Measurements from ENCODE around the gene LDLRAP1. TPM values are rescaled to one million over a fixed set of nuclear protein-coding genes. Genes with fewer than 3 reads are reported as not detected.

Gene LDLRAP1
- total RNA-seq (10 to 100 TPM; 10.1 to 12.9 (median 10.9) TPM), polyA plus RNA-seq (10 to 100 TPM in 1 of 3 donors, 1 to 10 TPM in 2; 5.6 to 10.5 (median 6.7) TPM)
- long read RNA-seq, donor 1, transcript LDLRAP1-201 (9 exons, 2,940 nt) = major isoform, 9 of 24 reads
- long read RNA-seq, donor 1, partial matches to known transcripts = 0 of 24 reads
- long read RNA-seq, donor 1, other reads (novel, unspliced or antisense) = 15 of 24 reads
- long read RNA-seq, donor 2, transcript LDLRAP1-201 (9 exons, 2,940 nt) = major isoform, 21 of 44 reads
- long read RNA-seq, donor 2, partial matches to known transcripts = 4 of 44 reads
- long read RNA-seq, donor 2, other reads (novel, unspliced or antisense) = 19 of 44 reads

DNA sequence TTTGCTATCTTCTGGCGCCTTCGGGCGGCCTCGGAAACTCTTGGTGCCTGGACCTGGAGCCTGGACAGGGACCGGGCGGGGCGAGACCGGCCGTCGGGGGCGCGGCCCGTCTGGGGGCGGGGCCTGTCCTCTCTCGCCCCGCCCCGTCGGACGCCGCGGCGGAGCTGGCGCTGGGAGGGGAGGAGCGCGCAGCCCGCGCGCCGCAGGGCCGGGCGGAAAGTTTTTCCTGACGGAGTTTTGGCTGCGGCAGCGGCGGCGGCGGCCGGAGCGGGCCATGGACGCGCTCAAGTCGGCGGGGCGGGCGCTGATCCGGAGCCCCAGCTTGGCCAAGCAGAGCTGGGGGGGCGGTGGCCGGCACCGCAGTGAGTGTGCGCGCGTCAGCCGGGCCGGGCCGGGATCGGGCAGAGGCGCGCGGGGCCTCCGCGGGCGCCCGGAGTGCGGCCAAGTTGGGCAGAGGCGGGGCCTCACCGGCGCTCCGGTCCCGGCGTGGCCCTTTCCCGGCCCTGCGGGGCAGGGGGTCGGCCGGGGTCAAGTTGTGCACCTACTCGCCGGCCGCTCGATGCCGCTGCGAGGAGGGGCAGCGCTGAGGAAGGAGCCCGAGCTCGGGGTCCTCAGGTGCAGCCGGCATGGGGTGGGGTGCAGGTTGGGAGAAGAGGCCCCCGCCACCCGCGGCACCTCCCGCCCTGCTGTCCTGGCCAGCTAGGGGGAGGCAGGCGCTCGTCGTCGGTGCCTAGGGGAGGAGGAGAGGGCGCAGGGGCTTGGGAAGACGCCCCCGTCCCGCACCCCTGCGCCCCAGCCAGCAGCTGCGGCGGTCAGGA, at the start of gene LDLRAP1:
TSS of gene LDLRAP1 (plus strand) at position 182 of the 818 bp plus-strand sequence. CDS start at position 275, 93 bp downstream.
- H3K27ac ChIP-seq = peak within 1 kb of the TSS; percentile 96
- WGBS, 3 donors = 1% methylated on average over 45 to 98 of the region's 99 CpGs
- H3K36me3 ChIP-seq (ENCODE audit: insufficient read depth in 1 of 2, low read depth in 1 of 2) = no peaks in the 10 kb centered on the region
- TF ChIP-seq CTCF (IDR thresholded peaks at IDR 0.05) = no peak
- H3K4me3 ChIP-seq = peak within 1 kb of the TSS; percentile 99
- H3K27me3 ChIP-seq (ENCODE audit: insufficient read depth in 3 of 3, low read length in 2 of 3) = no peaks in the 10 kb centered on the region
- no peaks in the 10 kb centered on the region for H3K9me3 ChIP-seq
- intact Hi-C loops (cut with DNase I) = no loop called here
- ATAC-seq (peak; percentile 94 to 96 (median 96)), DNase-seq (peak; percentile 81 to 90)
- peaks cover 30% of the 10 kb centered on the region for H3K4me1 ChIP-seq

- intact Hi-C loops (cut with DNase I) = no loop called here
- DNase-seq = no peak
- peaks cover 13 to 100% of the 10 kb centered on the region in 2 donors for H3K36me3 ChIP-seq (ENCODE audit: insufficient read depth in 1 of 2, low read depth in 1 of 2)
- no peaks in the 10 kb centered on the region for H3K27me3 ChIP-seq (ENCODE audit: insufficient read depth in 3 of 3, low read length in 2 of 3)
- no peak for TF ChIP-seq CTCF (IDR thresholded peaks at IDR 0.05)
- H3K4me1 ChIP-seq = no peaks in the 10 kb centered on the region
- H3K9me3 ChIP-seq = no peaks in the 10 kb centered on the region
- H3K27ac ChIP-seq = no peak overlapping the region
- WGBS, 3 donors = 71 to 76% (median 72%) methylated on average over 3 of the region's 3 CpGs
- no peak for ATAC-seq
- no peak overlapping the region for H3K4me3 ChIP-seq
Measured at GRCh38 chr1:25494952-25495351, 48.5 kb upstream of the LDLRAP1 start.

- intact Hi-C loops (cut with DNase I) = loop anchor here (5.0 kb wide), 2 partner anchors 307 to 312 kb away; no protein-coding TSS in a partner anchor
Measured at GRCh38 chr1:25500694-25501093, 42.7 kb upstream of the LDLRAP1 start.

More at GRCh38 chr1:25500694-25501093, 42.7 kb upstream of the LDLRAP1 start:
- H3K36me3 ChIP-seq (ENCODE audit: insufficient read depth in 1 of 2, low read depth in 1 of 2) = peaks cover 10 to 50% of the 10 kb centered on the region in 2 donors
- peaks cover 9% of the 10 kb centered on the region for H3K4me1 ChIP-seq
- no peak overlapping the region for H3K27ac ChIP-seq
- no peak overlapping the region for H3K4me3 ChIP-seq
- no peaks in the 10 kb centered on the region for H3K9me3 ChIP-seq
- no peak for TF ChIP-seq CTCF (IDR thresholded peaks at IDR 0.05)
- DNase-seq = no peak
- ATAC-seq = no peak
- WGBS, 3 donors = 35 to 65% (median 44%) methylated on average over 1 of the region's 1 CpG
- no peaks in the 10 kb centered on the region for H3K27me3 ChIP-seq (ENCODE audit: insufficient read depth in 3 of 3, low read length in 2 of 3)
